ENCODE results near the gene SMIM8.

The SMIM8 gene

GRCh38 chr6:87346700-87347099 is 24.3 kb downstream of the SMIM8 start:
- H3K9me2 ChIP-seq (ENCODE audit: low read depth, low read length), result no peaks in the 10 kb centered on the region
- TF ChIP-seq CTCF (IDR thresholded peaks at IDR 0.05; ENCODE audit: low read length) (no peak), EZH2 (IDR thresholded peaks at IDR 0.05; ENCODE audit: borderline replicate concordance, low read length) (no peak)
- no peaks in the 10 kb centered on the region for H3K36me3 ChIP-seq (ENCODE audit: insufficient read depth, low read length)
- H3K4me2 ChIP-seq (ENCODE audit: low read length), result no peak overlapping the region
- H3K79me2 ChIP-seq (ENCODE audit: insufficient read depth, low read length), result no peaks in the 10 kb centered on the region
- no peaks in the 10 kb centered on the region for H3K9me3 ChIP-seq (ENCODE audit: low read length)
- H3K27ac ChIP-seq (ENCODE audit: low read depth, low read length, poor library complexity, severe bottlenecking), result no peak overlapping the region
- H3F3A ChIP-seq (ENCODE audit: insufficient read depth, low read length), result no peaks in the 10 kb centered on the region
- H3K9ac ChIP-seq (ENCODE audit: low read length), result no peak overlapping the region
- no peaks in the 10 kb centered on the region for H3K27me3 ChIP-seq (ENCODE audit: insufficient read depth, low read length)
- no peaks in the 10 kb centered on the region for H3K4me1 ChIP-seq (ENCODE audit: insufficient read depth, low read length, severe bottlenecking)
- H3K4me3 ChIP-seq (ENCODE audit: low read depth, low read length, poor library complexity, severe bottlenecking), result no peak overlapping the region
- H4K20me1 ChIP-seq (ENCODE audit: insufficient read depth, low read length), result no peaks in the 10 kb centered on the region
- no peak overlapping the region for H2AFZ ChIP-seq (ENCODE audit: low read length)

GRCh38 chr6:87349896-87350295 is 27.5 kb downstream of the SMIM8 start:
- no peak overlapping the region for H3K9ac ChIP-seq (ENCODE audit: low read length)
- no peaks in the 10 kb centered on the region for H3K9me3 ChIP-seq (ENCODE audit: low read length)
- H3K27ac ChIP-seq (ENCODE audit: low read depth, low read length, poor library complexity, severe bottlenecking), result no peak overlapping the region
- no peaks in the 10 kb centered on the region for H3F3A ChIP-seq (ENCODE audit: insufficient read depth, low read length)
- no peak overlapping the region for H3K4me2 ChIP-seq (ENCODE audit: low read length)
- H3K27me3 ChIP-seq (ENCODE audit: insufficient read depth, low read length), result no peaks in the 10 kb centered on the region
- H4K20me1 ChIP-seq (ENCODE audit: insufficient read depth, low read length), result no peaks in the 10 kb centered on the region
- H3K4me3 ChIP-seq (ENCODE audit: low read depth, low read length, poor library complexity, severe bottlenecking), result no peak overlapping the region
- no peaks in the 10 kb centered on the region for H3K9me2 ChIP-seq (ENCODE audit: low read depth, low read length)
- H3K4me1 ChIP-seq (ENCODE audit: insufficient read depth, low read length, severe bottlenecking), result no peaks in the 10 kb centered on the region
- no peak overlapping the region for H2AFZ ChIP-seq (ENCODE audit: low read length)
- H3K36me3 ChIP-seq (ENCODE audit: insufficient read depth, low read length), result no peaks in the 10 kb centered on the region
- no peaks in the 10 kb centered on the region for H3K79me2 ChIP-seq (ENCODE audit: insufficient read depth, low read length)
- TF ChIP-seq CTCF (IDR thresholded peaks at IDR 0.05; ENCODE audit: low read length), result no peak
- no peak for TF ChIP-seq EZH2 (IDR thresholded peaks at IDR 0.05; ENCODE audit: borderline replicate concordance, low read length)

GRCh38 chr6:87350516-87350915 is 28.1 kb downstream of the SMIM8 start:
- no peaks in the 10 kb centered on the region for H3K4me1 ChIP-seq (ENCODE audit: insufficient read depth, low read length, severe bottlenecking)
- no peak overlapping the region for H3K4me3 ChIP-seq (ENCODE audit: low read depth, low read length, poor library complexity, severe bottlenecking)
- TF ChIP-seq CTCF (IDR thresholded peaks at IDR 0.05; ENCODE audit: low read length), result no peak
- TF ChIP-seq EZH2 (IDR thresholded peaks at IDR 0.05; ENCODE audit: borderline replicate concordance, low read length), result no peak
- no peaks in the 10 kb centered on the region for H3K9me3 ChIP-seq (ENCODE audit: low read length)
- H3F3A ChIP-seq (ENCODE audit: insufficient read depth, low read length), result no peaks in the 10 kb centered on the region
- H4K20me1 ChIP-seq (ENCODE audit: insufficient read depth, low read length), result no peaks in the 10 kb centered on the region
- no peaks in the 10 kb centered on the region for H3K36me3 ChIP-seq (ENCODE audit: insufficient read depth, low read length)
- no peak overlapping the region for H3K9ac ChIP-seq (ENCODE audit: low read length)
- H3K9me2 ChIP-seq (ENCODE audit: low read depth, low read length), result no peaks in the 10 kb centered on the region
- no peaks in the 10 kb centered on the region for H3K79me2 ChIP-seq (ENCODE audit: insufficient read depth, low read length)
- H3K27ac ChIP-seq (ENCODE audit: low read depth, low read length, poor library complexity, severe bottlenecking), result no peak overlapping the region
- no peak overlapping the region for H3K4me2 ChIP-seq (ENCODE audit: low read length)
- H3K27me3 ChIP-seq (ENCODE audit: insufficient read depth, low read length), result no peaks in the 10 kb centered on the region
- H2AFZ ChIP-seq (ENCODE audit: low read length), result no peak overlapping the region

Measured in OCI-LY1 (cell line).